HG02870 (cell line): Measurements from ENCODE around the gene KRTAP9-9.
"Not testable (repeated sequence)": the region's sequence is repeated elsewhere in the genome, so short reads cannot be mapped to it uniquely, and the experiment has no call there.

ENCODE experiments used
- ATAC-seq: cut with Tn5 transposase; IDR thresholded peaks from one replicate; pipeline ENCODE4 v1.9.1; 2021; ENCODE audit warnings: mild to moderate bottlenecking, moderate library complexity; ENCODE audit not compliant: unreplicated experiment

KRTAP9-9 gene

GRCh38 chr17:41255381-41256290 lies at the start of gene KRTAP9-9:
Gene KRTAP9-9, plus strand, starts transcription at chr17:41255384.
- ATAC-seq: not testable (repeated sequence)

DNA sequence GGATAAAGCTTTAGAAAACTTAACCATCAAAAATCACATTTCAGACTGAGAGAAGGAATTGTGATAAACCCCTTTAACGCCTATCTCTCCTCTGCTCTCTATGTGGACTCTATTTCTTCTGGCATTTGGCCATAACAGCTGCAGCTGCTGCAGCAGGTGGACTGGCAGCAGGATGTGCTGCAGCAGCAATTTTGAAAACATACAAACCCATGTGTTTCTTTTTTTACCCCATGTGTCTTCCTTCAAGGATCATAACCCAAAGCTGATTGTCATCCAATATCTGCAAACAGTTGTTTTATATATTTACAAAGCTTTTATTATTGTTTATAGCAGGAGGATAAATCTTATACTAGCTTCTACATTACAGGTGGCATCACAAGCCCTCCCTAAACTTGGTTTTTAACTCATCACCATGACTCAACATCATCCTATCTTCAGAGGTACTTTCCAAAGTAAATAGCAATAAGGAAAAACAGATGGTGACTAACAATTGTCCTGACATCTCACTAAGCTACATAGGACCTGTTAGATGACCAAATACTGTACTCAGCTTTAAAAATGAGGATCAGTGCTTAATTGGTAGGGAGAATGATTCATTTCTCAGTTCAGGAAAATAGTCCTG lies 43.2 kb upstream of the KRTAP9-9 start:
- no peak for ATAC-seq

- ATAC-seq: no peak
Observed at GRCh38 chr17:41212524-41213169, 42.5 kb upstream of the KRTAP9-9 start.

DNA sequence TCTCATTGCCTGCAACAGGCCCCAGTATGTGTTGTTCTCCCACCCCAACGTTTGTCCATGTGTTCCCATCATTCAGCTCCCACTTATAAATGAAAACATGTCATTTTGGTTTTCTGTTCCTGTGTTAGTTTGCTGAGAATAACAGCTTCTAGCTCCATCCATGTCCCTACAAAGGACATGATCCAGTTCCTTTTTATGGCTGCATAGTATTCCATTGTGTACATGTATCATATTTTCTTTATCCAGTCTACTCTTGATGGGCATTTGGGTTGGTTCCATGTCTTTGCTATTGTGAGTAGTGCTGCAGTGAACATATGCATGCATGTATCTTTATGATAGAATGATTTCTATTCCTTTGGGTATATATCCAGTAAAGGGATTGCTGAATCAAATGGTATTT lies 39.5 kb upstream of the KRTAP9-9 start:
- ATAC-seq: no peak

DNA sequence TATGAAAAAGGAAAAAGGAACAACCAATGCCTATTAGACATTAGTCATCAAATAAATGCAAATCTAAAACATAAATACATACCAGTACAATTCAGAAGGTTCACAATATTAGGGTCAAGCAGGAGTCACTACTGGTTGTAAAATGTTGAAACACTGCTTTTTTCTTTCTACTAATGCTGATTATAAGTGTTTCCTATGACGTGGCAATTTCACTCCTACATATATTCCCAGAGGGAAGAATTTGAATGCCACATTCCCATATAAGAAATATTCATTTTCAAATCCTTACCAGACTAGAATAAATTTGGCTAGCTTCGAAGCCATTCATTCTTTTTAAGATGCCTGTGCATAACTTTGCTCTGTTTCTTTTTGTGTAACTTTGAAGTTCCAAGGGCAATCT lies 31.4 kb upstream of the KRTAP9-9 start:
- no peak for ATAC-seq

DNA sequence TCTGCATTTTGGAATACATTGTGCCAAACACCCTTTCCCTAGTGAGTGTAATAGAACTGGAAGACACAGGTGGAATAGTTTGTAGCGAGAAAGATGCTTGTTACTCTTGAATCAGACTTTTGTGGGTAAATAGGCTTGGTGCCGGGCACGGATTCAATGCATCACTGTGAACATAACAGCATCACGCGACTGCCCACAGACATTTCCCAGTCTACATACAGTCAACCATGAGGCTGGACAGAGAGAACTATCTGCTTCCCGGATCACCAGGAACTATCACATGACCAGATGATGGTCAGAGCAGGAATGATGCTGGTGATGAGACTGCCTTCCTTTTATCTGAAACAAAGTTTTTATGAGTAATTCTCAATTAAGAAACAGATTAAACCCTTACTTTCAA lies 29.1 kb upstream of the KRTAP9-9 start:
- no peak for ATAC-seq

- not testable (repeated sequence) for ATAC-seq
Observed at GRCh38 chr17:41226598-41227095, 28.5 kb upstream of the KRTAP9-9 start, which contains the start of gene KRTAP9-2. Gene KRTAP9-2, plus strand, starts transcription at chr17:41226648. Its CDS starts 7 bp downstream, at chr17:41226655.

GRCh38 chr17:41230094-41230493 lies 25.1 kb upstream of the KRTAP9-9 start:
- ATAC-seq: no peak

- ATAC-seq: no peak
Observed at GRCh38 chr17:41231731-41232130, 23.5 kb upstream of the KRTAP9-9 start.

GRCh38 chr17:41232399-41233105 lies 22.6 kb upstream of the KRTAP9-9 start, which contains the start of gene KRTAP9-3:
Gene KRTAP9-3, plus strand, starts transcription at chr17:41232449. Its CDS starts 53 bp downstream, at chr17:41232502.
- ATAC-seq: not testable (repeated sequence)

GRCh38 chr17:41237116-41237515 lies 18.1 kb upstream of the KRTAP9-9 start:
- ATAC-seq: not testable (repeated sequence)

- not testable (repeated sequence) for ATAC-seq
Observed at GRCh38 chr17:41237949-41238437, 17.2 kb upstream of the KRTAP9-9 start, which contains the start of gene KRTAP9-8. Gene KRTAP9-8, plus strand, starts transcription at chr17:41237999. Its CDS starts 53 bp downstream, at chr17:41238052.

DNA sequence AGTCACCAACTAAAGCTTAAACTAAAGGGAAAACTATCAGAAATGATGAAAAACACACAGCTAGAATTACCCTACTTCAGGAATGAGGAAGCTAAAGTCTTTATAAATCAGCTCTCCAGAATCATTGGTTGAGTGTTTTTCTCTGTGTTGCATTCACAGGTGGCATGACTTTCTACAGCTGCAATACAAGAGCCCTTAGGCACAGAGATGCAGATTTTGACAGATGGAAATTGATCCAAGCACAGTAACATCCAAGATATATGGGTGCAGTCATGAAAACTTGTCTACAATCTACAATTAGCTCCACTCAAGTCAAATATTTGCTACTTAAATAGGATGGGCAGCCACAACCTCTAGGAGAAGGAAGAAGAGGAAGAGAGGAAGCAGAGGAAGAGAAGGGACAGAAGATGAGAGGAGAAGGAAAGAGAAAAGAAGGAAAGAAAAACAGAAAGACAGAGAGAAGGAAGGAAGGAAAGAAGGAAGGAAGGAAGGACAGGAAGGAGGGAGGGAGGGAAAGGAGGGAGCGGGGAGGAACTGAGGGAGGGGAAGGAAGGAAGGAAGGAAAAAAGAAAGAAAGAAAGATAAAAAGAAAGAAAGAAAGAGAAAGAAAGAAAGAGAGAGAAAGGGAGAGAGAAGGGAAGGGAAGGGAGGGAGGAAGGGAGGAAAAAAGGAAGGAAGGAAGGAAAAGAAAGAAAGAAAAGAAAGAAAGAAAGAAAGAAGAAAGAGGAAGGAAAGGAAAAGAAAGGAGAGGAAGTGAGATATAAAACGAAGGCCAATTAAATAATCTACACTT lies 8.0 kb upstream of the KRTAP9-9 start:
- not testable (repeated sequence) for ATAC-seq

DNA sequence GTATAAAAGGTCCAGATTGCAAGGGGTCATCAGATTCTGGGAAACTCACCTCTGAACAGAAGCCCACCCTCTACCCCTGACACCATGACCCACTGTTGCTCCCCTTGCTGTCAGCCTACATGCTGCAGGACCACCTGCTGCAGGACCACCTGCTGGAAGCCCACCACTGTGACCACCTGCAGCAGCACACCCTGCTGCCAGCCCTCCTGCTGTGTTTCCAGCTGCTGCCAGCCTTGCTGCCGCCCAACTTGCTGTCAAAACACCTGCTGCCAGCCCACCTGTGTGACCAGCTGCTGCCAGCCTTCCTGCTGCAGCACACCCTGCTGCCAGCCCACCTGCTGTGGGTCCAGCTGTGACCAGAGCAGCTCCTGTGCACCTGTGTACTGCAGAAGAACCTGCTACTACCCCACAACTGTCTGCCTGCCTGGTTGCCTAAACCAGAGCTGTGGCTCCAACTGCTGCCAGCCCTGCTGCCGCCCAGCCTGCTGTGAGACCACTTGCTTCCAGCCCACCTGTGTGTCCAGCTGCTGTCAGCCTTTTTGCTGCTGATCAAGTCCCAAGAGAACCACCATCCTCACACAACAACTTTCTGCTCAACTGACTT lies 5.4 kb upstream of the KRTAP9-9 start, which contains the start of gene KRTAP9-4:
Gene KRTAP9-4, plus strand, starts transcription at position 51 of the 604 bp plus-strand sequence. Its CDS starts 34 bp downstream, at position 85.
- not testable (repeated sequence) for ATAC-seq

DNA sequence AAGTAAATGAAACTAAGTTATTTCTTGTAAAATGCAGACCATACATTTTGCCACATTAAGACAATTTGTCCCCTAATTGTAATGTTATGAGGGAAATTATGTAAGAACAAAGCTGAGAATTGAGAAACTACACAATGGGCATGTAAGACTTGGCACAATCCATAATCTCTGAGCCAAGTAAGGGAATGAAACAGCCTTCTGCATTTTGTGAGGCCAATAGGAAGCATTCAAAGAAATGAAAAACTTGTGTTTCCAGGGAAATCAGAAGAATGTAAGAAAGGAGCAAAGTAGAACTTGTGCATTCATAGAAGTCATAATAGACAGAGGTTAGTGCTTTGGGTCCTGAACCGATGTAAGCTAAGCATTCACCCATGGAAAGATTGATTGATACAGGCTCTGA lies 3.9 kb upstream of the KRTAP9-9 start:
- ATAC-seq: no peak

DNA sequence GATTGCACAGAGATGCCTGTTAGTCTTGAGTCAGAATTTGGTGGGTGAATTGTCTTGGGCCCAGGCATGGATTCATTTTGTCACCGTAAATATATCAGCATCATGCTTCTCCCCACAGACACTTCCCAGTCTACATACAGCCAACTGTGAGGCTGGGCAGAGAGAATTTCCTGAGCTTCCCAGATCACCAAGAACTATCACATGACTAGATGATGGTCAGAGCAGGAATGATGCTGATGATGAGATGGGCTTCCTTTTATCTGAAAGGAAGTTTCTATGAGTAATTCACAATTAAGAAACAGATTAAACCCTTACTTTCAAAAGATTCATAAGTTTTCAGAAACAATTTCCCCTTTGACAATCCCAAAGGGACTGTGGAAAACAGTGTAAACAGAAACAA lies 323 bp upstream of the KRTAP9-9 start:
- ATAC-seq: no peak

DNA sequence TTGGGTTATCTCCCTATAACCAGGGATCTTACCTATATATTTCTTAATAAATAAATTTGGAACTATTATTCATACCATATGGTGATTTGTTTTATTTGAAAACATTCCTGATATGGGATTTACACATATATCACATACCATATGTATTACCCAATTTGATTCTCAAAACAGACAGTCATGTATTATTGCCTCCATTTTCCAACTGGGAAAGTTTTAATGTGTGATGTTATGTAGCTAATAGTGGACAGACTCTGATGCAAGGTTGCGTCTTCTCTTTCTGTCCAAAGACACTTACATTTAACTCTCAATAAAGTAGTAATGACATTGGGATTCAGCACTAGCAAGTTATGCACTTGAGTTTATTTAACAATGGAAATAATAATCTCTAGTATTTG lies 1.1 kb downstream of the KRTAP9-9 start:
- ATAC-seq: no peak

DNA sequence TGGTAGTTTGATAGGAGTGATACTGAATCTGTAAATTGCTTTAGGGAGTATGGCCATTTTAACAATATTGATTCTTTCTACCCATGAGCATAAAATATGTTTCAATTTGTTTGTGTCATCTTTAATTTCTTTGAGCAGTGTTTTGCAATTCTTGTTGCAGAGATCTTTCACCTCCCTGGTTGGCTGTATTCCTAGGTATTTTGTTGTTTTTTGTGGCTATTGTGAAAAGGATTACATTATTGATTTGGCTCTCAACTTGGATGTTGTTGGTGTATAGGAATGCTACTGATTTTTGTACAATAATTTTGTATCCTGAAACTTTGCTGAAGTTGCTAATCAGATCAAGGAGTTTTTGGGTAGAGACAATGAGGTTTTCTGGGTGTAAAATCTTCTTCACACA lies 3.2 kb downstream of the KRTAP9-9 start:
- no peak for ATAC-seq

GRCh38 chr17:41263212-41263611 lies 8.0 kb downstream of the KRTAP9-9 start:
- no peak for ATAC-seq
